Upper lobe of left lung (tissue), 4 donors: ENCODE data around the gene ARAP1.

Experiments used
- CTCF ChIP-seq, 6 experiments: fragments of 450-650 bp in 4 of 6; fragments of 200-600 bp in 2 of 6; sonication (generic) in 2 of 6; IDR thresholded peaks; one replicate each; pipeline ENCODE4 v1.5.1; 2016 to 2019; ENCODE audit warnings: antibody characterized with exemption in 6 of 6
- POLR2AphosphoS5 ChIP-seq, 2 donors: sonication (generic); formaldehyde crosslinking; IDR thresholded peaks; one replicate each; pipeline ENCODE4 v1.5.1; 2017; ENCODE audit warnings: antibody characterized with exemption in 2 of 2

DNA sequence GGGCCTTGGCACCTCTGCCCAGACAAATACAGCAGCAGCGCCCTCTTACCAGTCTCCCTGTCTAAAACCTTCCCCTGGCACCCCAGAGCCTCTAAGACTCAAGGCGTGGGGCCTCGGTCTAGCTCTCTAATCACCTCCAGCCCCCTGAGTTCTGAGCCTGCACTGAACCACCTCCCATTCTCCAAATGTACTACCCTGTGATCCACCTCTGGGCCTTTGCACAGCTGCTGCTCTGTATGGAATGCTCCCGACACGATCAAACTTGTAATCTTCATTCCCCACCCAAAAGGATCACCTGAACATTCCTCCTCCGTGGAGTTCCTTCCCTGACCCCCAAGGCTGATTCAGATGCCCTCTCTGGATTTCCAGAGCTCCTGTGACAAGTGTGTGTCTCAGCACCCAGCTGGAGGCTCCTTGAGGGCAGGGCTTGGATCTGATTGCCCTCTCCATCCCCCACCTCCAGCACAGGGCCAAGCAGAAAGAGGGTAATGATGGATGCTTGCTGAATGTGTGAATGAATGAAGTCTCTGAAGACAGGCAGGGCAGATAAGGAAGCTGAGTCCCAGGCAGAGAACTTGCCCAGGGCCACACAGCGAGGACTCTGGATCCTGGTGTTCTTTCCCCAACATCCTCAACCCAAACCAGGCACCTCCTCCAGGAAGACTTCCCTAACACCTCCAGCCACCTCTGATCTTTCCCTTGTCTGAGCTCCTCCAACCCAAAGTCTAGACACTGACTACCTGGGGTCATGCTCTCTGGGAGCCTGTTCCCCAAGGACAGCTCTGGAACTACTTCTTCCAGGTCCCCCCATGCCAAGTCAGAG is 23.3 kb upstream of the ARAP1 start:
- TF ChIP-seq POLR2AphosphoS5 (IDR thresholded peaks at IDR 0.05) = no peak
- no peak for TF ChIP-seq CTCF (IDR thresholded peaks at IDR 0.05)
